ENCODE results near the gene PRSS27.

Gene PRSS27

GRCh38 chr16:2763173-2763572 is 43.1 kb upstream of the PRSS27 start:
- Histone ChIP-seq H3K9ac (no peak overlapping the region), H3K4me1 (peaks cover 20% of the 10 kb centered on the region), H3K4me3 (no peak overlapping the region), H3K27ac (no peak overlapping the region), H3K36me3 (peaks cover 100% of the 10 kb centered on the region), H4K20me1 (peaks cover 100% of the 10 kb centered on the region), H3K27me3 (peaks cover 3% of the 10 kb centered on the region; the same call in 1 of the 2 replicates), H3K9me3 (no peaks in the 10 kb centered on the region), H3K4me2 (no peak overlapping the region)
- TF ChIP-seq Cebpa-rat (IDR thresholded peaks at IDR 0.05), result no peak

- TF ChIP-seq Cebpa-rat (IDR thresholded peaks at IDR 0.05), result no peak
- Histone ChIP-seq H4K20me1 (peaks cover 100% of the 10 kb centered on the region), H3K36me3 (peaks cover 100% of the 10 kb centered on the region)
Observed at GRCh38 chr16:2762711-2763110, 42.7 kb upstream of the PRSS27 start.

GRCh38 chr16:2761886-2762583 is 42.0 kb upstream of the PRSS27 start:
- Histone ChIP-seq H3K4me3 (no peak overlapping the region), H3K9me3 (no peaks in the 10 kb centered on the region), H3K9ac (no peak overlapping the region), H3K27ac (no peak overlapping the region), H4K20me1 (peaks cover 100% of the 10 kb centered on the region), H3K36me3 (peaks cover 100% of the 10 kb centered on the region), H3K27me3 (peaks cover 3% of the 10 kb centered on the region; the same call in 1 of the 2 replicates), H3K4me1 (peaks cover 9% of the 10 kb centered on the region), H3K4me2 (no peak overlapping the region)
- TF ChIP-seq Cebpa-rat (IDR thresholded peaks at IDR 0.05), result no peak

More at GRCh38 chr16:2762711-2763110, 42.7 kb upstream of the PRSS27 start:
- no peak overlapping the region for H3K27ac ChIP-seq
- H3K4me1 ChIP-seq, result peaks cover 16% of the 10 kb centered on the region
- no peaks in the 10 kb centered on the region for H3K9me3 ChIP-seq
- peaks cover 3% of the 10 kb centered on the region; the same call in 1 of the 2 replicates for H3K27me3 ChIP-seq
- no peak overlapping the region for H3K4me3 ChIP-seq
- no peak overlapping the region for H3K4me2 ChIP-seq
- H3K9ac ChIP-seq, result no peak overlapping the region

- Histone ChIP-seq H3K27me3 (peaks cover 3% of the 10 kb centered on the region; the same call in 1 of the 2 replicates), H3K9ac (no peak overlapping the region), H3K4me2 (no peak overlapping the region), H3K9me3 (no peaks in the 10 kb centered on the region), H4K20me1 (peaks cover 100% of the 10 kb centered on the region), H3K4me1 (peaks cover 3% of the 10 kb centered on the region; the same call in 1 of the 2 replicates), H3K27ac (no peak overlapping the region), H3K36me3 (peaks cover 100% of the 10 kb centered on the region), H3K4me3 (no peak overlapping the region)
- no peak for TF ChIP-seq Cebpa-rat (IDR thresholded peaks at IDR 0.05)
Observed at GRCh38 chr16:2761472-2761871, 41.4 kb upstream of the PRSS27 start.

GRCh38 chr16:2757344-2757743 is 37.3 kb upstream of the PRSS27 start:
- Histone ChIP-seq H3K36me3 (peaks cover 75% of the 10 kb centered on the region), H4K20me1 (peaks cover 94% of the 10 kb centered on the region), H3K4me3 (no peak overlapping the region), H3K4me1 (peaks cover 25% of the 10 kb centered on the region), H3K9ac (no peak overlapping the region), H3K9me3 (no peaks in the 10 kb centered on the region), H3K27me3 (peaks cover 3% of the 10 kb centered on the region; the same call in 1 of the 2 replicates), H3K4me2 (no peak overlapping the region), H3K27ac (no peak overlapping the region)
- no peak for TF ChIP-seq Cebpa-rat (IDR thresholded peaks at IDR 0.05)

GRCh38 chr16:2756288-2757015 is 36.4 kb upstream of the PRSS27 start:
- peaks cover 30% of the 10 kb centered on the region for H3K4me1 ChIP-seq
- H4K20me1 ChIP-seq, result peaks cover 85% of the 10 kb centered on the region
- no peak for TF ChIP-seq Cebpa-rat (IDR thresholded peaks at IDR 0.05)
- no peak overlapping the region; the same call in 1 of the 2 replicates for H3K9ac ChIP-seq
- H3K4me3 ChIP-seq, result no peak overlapping the region
- H3K27ac ChIP-seq, result no peak overlapping the region
- no peaks in the 10 kb centered on the region for H3K9me3 ChIP-seq
- H3K4me2 ChIP-seq, result 0 out of 2 replicates have a peak overlapping the region, but pooled peaks have one; percentile 93
- H3K36me3 ChIP-seq, result peaks cover 66% of the 10 kb centered on the region
- H3K27me3 ChIP-seq, result no peaks in the 10 kb centered on the region

- no peaks in the 10 kb centered on the region for H3K9me3 ChIP-seq
- H3K27ac ChIP-seq, result peak overlapping the region; percentile 98; the same call in 1 of the 2 replicates
- TF ChIP-seq Cebpa-rat (IDR thresholded peaks at IDR 0.05), result no peak
- H3K36me3 ChIP-seq, result peaks cover 53% of the 10 kb centered on the region
- H3K27me3 ChIP-seq, result no peaks in the 10 kb centered on the region
- peak overlapping the region; percentile 93 for H3K4me2 ChIP-seq
- H4K20me1 ChIP-seq, result peaks cover 72% of the 10 kb centered on the region
- H3K9ac ChIP-seq, result peak overlapping the region; percentile 97; the same call in 1 of the 2 replicates
- H3K4me3 ChIP-seq, result no peak overlapping the region
- peaks cover 40% of the 10 kb centered on the region for H3K4me1 ChIP-seq
Observed at GRCh38 chr16:2755158-2755557, 35.1 kb upstream of the PRSS27 start.

GRCh38 chr16:2753733-2754020 is 33.7 kb upstream of the PRSS27 start:
- Histone ChIP-seq H3K4me1 (peaks cover 40% of the 10 kb centered on the region), H3K4me2 (peak overlapping the region; percentile 93), H3K4me3 (peak overlapping the region; percentile 84), H3K27me3 (no peaks in the 10 kb centered on the region), H3K27ac (peak overlapping the region; percentile 98), H3K9ac (peak overlapping the region; percentile 97), H3K36me3 (peaks cover 51% of the 10 kb centered on the region), H4K20me1 (peaks cover 58% of the 10 kb centered on the region), H3K9me3 (no peaks in the 10 kb centered on the region)
- TF ChIP-seq Cebpa-rat (IDR thresholded peaks at IDR 0.05), result no peak

- Histone ChIP-seq H3K27me3 (no peaks in the 10 kb centered on the region), H3K9me3 (no peaks in the 10 kb centered on the region), H3K36me3 (peaks cover 45% of the 10 kb centered on the region), H3K4me3 (peak overlapping the region; percentile 84), H3K9ac (peak overlapping the region; percentile 97), H3K4me2 (peak overlapping the region; percentile 93), H3K27ac (peak overlapping the region; percentile 98), H4K20me1 (peaks cover 52% of the 10 kb centered on the region), H3K4me1 (peaks cover 40% of the 10 kb centered on the region)
- TF ChIP-seq Cebpa-rat (IDR thresholded peaks at IDR 0.05), result no peak
Observed at GRCh38 chr16:2752850-2753732, 33.1 kb upstream of the PRSS27 start.

Data from BLaER1 (cell line).